IPS-11a (cell line): Measurements from ENCODE around the gene KRTAP5-9.
"Not testable (repeated sequence)": the region's sequence is repeated elsewhere in the genome, so short reads cannot be mapped to it uniquely, and the experiment has no call there.

ENCODE experiments used
- H3K4me3 ChIP-seq: one replicate; pipeline ENCODE4 v1.5.1; 2013; ENCODE audit warnings: low read depth, low read length, control low read depth

Gene KRTAP5-9

GRCh38 chr11:71557257-71557656 is 9.0 kb downstream of the KRTAP5-9 start:
- no peak overlapping the region for H3K4me3 ChIP-seq

GRCh38 chr11:71558996-71559395 is 10.8 kb downstream of the KRTAP5-9 start:
- H3K4me3 ChIP-seq: no peak overlapping the region

- H3K4me3 ChIP-seq: no peak overlapping the region
Measured at GRCh38 chr11:71562120-71562519, 13.9 kb downstream of the KRTAP5-9 start.

- no peak overlapping the region for H3K4me3 ChIP-seq
Measured at GRCh38 chr11:71563406-71563805, 15.2 kb downstream of the KRTAP5-9 start.

- H3K4me3 ChIP-seq: no peak overlapping the region
Measured at GRCh38 chr11:71564430-71564829, 16.2 kb downstream of the KRTAP5-9 start.

GRCh38 chr11:71565263-71565662 is 17.0 kb downstream of the KRTAP5-9 start, which contains the start of gene KRTAP5-10:
KRTAP5-10 (plus strand) TSS chr11:71565563; CDS start chr11:71565588, 25 bp downstream.
- H3K4me3 ChIP-seq: no peak within 1 kb of the TSS

- no peak overlapping the region for H3K4me3 ChIP-seq
Measured at GRCh38 chr11:71566081-71566620, 17.9 kb downstream of the KRTAP5-9 start.

GRCh38 chr11:71566626-71567599 is 18.7 kb downstream of the KRTAP5-9 start:
- H3K4me3 ChIP-seq: not testable (repeated sequence)

GRCh38 chr11:71567633-71568032 is 19.4 kb downstream of the KRTAP5-9 start:
- not testable (repeated sequence) for H3K4me3 ChIP-seq

- H3K4me3 ChIP-seq: no peak overlapping the region
Measured at GRCh38 chr11:71568704-71569349, 20.6 kb downstream of the KRTAP5-9 start.

GRCh38 chr11:71571101-71571850 is 23.1 kb downstream of the KRTAP5-9 start:
- H3K4me3 ChIP-seq: not testable (repeated sequence)

- H3K4me3 ChIP-seq: no peak overlapping the region
Measured at GRCh38 chr11:71572811-71573210, 24.6 kb downstream of the KRTAP5-9 start.

- H3K4me3 ChIP-seq: no peak overlapping the region
Measured at GRCh38 chr11:71574418-71574817, 26.2 kb downstream of the KRTAP5-9 start.

- H3K4me3 ChIP-seq: no peak overlapping the region
Measured at GRCh38 chr11:71575723-71576424, 27.7 kb downstream of the KRTAP5-9 start.

- H3K4me3 ChIP-seq: not testable (repeated sequence)
Measured at GRCh38 chr11:71576688-71577465, 28.7 kb downstream of the KRTAP5-9 start.

GRCh38 chr11:71577469-71578004 is 29.3 kb downstream of the KRTAP5-9 start:
- no peak overlapping the region for H3K4me3 ChIP-seq

- H3K4me3 ChIP-seq: not testable (repeated sequence)
Measured at GRCh38 chr11:71579513-71579912, 31.3 kb downstream of the KRTAP5-9 start.

GRCh38 chr11:71580057-71581003 is 32.1 kb downstream of the KRTAP5-9 start:
- H3K4me3 ChIP-seq: no peak overlapping the region
